Body of pancreas (tissue), 4 donors: ENCODE data around the gene MOXD1. TPM values are rescaled to one million over a fixed set of nuclear protein-coding genes. Genes with fewer than 3 reads are reported as not detected.
"Not testable (repeated sequence)": the region's sequence is repeated elsewhere in the genome, so short reads cannot be mapped to it uniquely, and the experiment has no call there.

Experiments
- ATAC-seq: fragments of 150-250 bp; one replicate; pipeline ENCODE4 v1.9.1; 2016
- DNase-seq, 4 donors: peaks; one replicate each; pipeline ENCODE4 v3.0.0-alpha.2; 2019
- H3K27ac ChIP-seq, 4 donors: fragments of 200-600 bp; sonication (generic); 1 replicate in 3 of 4; 2 replicates in 1 of 4; pipeline versions ENCODE4 v1.5.1 to v1.6.1; 2016 to 2019; ENCODE audit warnings: mild to moderate bottlenecking in 1 of 4, mixed read lengths in 1 of 4, moderate library complexity in 1 of 4
- H3K27me3 ChIP-seq, 2 donors: fragments of 200-600 bp; sonication (generic); one replicate each; pipeline ENCODE4 v1.6.0; 2016; ENCODE audit warnings: mild to moderate bottlenecking in 1 of 2
- H3K36me3 ChIP-seq, 2 donors: fragments of 200-600 bp; sonication (generic); replicated peaks in 1 of 2; 2 replicates each; pipeline ENCODE4 v1.5.1; 2016; ENCODE audit warnings: low read depth in 2 of 2; ENCODE audit not compliant: insufficient read depth in 1 of 2
- H3K4me1 ChIP-seq: fragments of 200-600 bp; sonication (generic); one replicate; pipeline ENCODE4 v1.6.0; 2016
- H3K4me3 ChIP-seq, 2 donors: fragments of 200-600 bp; sonication (generic); 1 replicate in 1 of 2; 2 replicates in 1 of 2; pipeline ENCODE4 v1.5.1; 2016 to 2019
- H3K9me3 ChIP-seq, 3 donors: fragments of 200-600 bp; sonication (generic); 1 replicate in 2 of 3; 2 replicates in 1 of 3; pipeline ENCODE4 v1.5.1; 2016
- CTCF ChIP-seq, 7 experiments: fragments of 450-650 bp in 4 of 7; fragments of 200-600 bp in 3 of 7; sonication (generic) in 3 of 7; IDR thresholded peaks; one replicate each; pipeline ENCODE4 v1.5.1; 2016 to 2019; ENCODE audit warnings: antibody characterized with exemption in 7 of 7
- POLR2A ChIP-seq, 3 donors: fragments of 450-650 bp; IDR thresholded peaks; one replicate each; pipeline ENCODE4 v1.6.1; 2016; ENCODE audit warnings: antibody characterized with exemption in 3 of 3, mild to moderate bottlenecking in 2 of 3
- WGBS, 2 donors: methylation state at CpG; one replicate each; pipeline ENCODE4 v1.1.5; 2017; 5-methylcytosine and 5-hydroxymethylcytosine counted together
- intact Hi-C: fragments of 100-400 bp; cut with DNase I; formaldehyde crosslinking; loops from one replicate; pipeline ENCODE4 v1.15.1; 2023
- total RNA-seq, 2 donors: library from RNA; depleted of rRNA; stranded (reverse); fragments of >200 nt; gene quantifications; one replicate each; pipeline ENCODE4 v1.1.0, GENCODE V29; 2016

Gene MOXD1
- total RNA-seq, 2 donors from 2014 or later: 0.66 to 3.9 TPM

DNA sequence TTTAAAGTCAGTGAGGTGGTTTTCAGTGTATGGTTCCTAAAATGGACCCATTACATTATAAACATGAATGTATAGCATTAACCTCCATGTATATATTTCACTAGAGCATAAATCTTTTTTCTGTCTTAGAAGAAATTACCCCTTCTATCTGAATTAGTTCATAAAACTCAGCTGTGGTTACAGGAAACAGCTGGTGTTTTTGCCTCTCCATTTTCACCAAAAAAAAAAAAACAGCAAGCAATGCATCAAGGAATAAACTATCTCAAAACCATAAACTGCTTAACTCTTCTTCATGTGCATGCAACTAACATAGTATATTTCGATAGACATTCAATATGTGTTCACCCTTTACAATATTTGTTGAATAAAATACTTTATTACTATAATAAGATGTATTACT is 40.2 kb downstream of the MOXD1 start:
- Histone ChIP-seq H3K27ac (no peak overlapping the region), H3K9me3 (no peaks in the 10 kb centered on the region), H3K27me3 (no peaks in the 10 kb centered on the region), H3K4me1 (no peaks in the 10 kb centered on the region), H3K36me3 (no peaks in the 10 kb centered on the region), H3K4me3 (no peak overlapping the region)
- intact Hi-C loops: no loop called here
- ATAC-seq (no peak), DNase-seq (no peak)
- 48 to 56% methylated on average over 1 of the region's 1 CpG for WGBS, 2 donors
- TF ChIP-seq CTCF (IDR thresholded peaks at IDR 0.05) (no peak), POLR2A (IDR thresholded peaks at IDR 0.05) (no peak)

DNA sequence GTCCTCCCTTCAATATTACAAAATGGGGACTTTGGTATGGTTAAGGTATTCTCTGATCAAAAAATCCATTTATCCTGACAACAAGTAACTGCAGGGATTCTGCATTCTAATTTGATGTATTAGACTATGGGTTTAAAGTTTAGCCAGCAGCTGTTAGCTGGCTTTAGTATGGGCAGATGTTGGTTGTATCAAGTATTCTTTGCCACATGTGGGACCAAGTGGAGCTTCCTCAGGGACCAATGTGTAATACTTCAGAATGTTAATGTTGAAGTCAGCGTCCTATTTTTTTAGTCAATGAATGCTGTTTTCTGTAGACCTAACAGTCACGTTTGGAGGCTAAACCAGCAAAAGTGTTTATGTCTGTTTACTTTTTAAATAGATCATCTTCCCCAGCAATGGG is 41.4 kb downstream of the MOXD1 start:
- ATAC-seq: no peak

DNA sequence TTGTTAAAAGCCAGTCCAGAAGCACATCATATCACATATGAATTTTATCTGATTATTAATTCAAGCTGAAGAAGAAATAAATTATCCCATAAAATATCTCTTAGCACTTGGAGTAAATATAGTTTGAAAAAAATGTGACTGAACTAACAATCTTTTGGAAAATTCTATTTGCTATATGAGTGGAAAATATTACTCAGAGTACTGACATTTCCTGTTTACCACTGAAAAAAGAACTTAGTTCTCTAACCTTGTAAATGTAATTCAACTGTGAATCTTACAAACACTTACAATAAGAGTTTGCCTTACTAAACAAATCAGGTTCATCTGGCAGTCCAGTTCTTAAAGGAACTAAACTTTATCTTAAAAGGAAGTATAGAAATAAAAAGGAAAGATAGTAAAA is 44.2 kb downstream of the MOXD1 start:
- DNase-seq: no peak
- no peaks in the 10 kb centered on the region for H3K36me3 ChIP-seq
- intact Hi-C loops: no loop called here

More for the DNA sequence above, 41.4 kb downstream of the MOXD1 start:
- no peak for TF ChIP-seq CTCF (IDR thresholded peaks at IDR 0.05)
- TF ChIP-seq POLR2A (IDR thresholded peaks at IDR 0.05): no peak
- Histone ChIP-seq H3K36me3 (no peaks in the 10 kb centered on the region), H3K4me1 (no peaks in the 10 kb centered on the region), H3K27ac (no peak overlapping the region), H3K4me3 (no peak overlapping the region), H3K9me3 (no peaks in the 10 kb centered on the region), H3K27me3 (no peaks in the 10 kb centered on the region)
- intact Hi-C loops: no loop called here
- no peak for DNase-seq
- WGBS, 2 donors: 52 to 61% methylated on average over 2 of the region's 2 CpGs

DNA sequence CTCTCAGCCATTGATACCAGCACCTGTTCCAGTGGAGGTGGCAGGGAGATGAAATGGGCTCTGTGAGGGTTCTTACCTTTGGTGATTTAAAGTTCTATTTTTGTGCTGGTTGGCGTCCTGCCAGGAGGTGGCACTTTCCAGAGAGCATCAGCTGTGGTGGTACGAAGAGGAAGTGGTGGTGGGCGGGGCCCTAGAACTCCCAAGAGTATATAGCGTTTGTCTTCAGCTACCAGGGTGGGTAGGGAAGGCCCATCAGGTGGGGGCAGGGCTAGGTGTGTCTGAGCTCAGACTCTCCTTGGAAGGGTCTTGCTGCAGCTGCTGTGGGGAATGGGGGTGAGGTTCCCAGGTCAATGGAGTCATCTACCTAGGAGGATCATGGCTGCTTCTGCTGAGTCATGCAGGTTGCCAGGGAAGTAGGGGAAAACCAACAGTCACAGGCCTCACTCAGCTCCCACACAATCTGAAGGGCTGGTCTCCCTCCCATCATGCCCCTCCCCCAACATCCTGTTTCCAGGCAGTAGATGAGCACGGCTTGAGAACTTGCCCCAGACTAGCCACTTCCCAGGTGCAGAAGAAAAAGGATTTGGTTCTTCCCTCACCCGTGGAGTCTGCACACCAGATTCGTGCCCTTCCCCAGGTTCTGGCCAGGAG is 46.6 kb downstream of the MOXD1 start:
- Histone ChIP-seq H3K9me3 (no peaks in the 10 kb centered on the region), H3K36me3 (no peaks in the 10 kb centered on the region), H3K4me3 (no peak overlapping the region), H3K27ac (no peak overlapping the region), H3K27me3 (no peaks in the 10 kb centered on the region), H3K4me1 (no peaks in the 10 kb centered on the region)
- TF ChIP-seq CTCF (IDR thresholded peaks at IDR 0.05): no peak
- no peak for TF ChIP-seq POLR2A (IDR thresholded peaks at IDR 0.05)
- intact Hi-C loops: no loop called here
- DNase-seq (no peak), ATAC-seq (no peak)
- 71 to 82% methylated on average over 6 to 7 of the region's 7 CpGs for WGBS, 2 donors

More for the DNA sequence above, 44.2 kb downstream of the MOXD1 start:
- Histone ChIP-seq H3K4me1 (no peaks in the 10 kb centered on the region), H3K4me3 (no peak overlapping the region), H3K27me3 (no peaks in the 10 kb centered on the region), H3K27ac (no peak overlapping the region), H3K9me3 (no peaks in the 10 kb centered on the region)
- no peak for TF ChIP-seq CTCF (IDR thresholded peaks at IDR 0.05)
- TF ChIP-seq POLR2A (IDR thresholded peaks at IDR 0.05): no peak
- ATAC-seq: no peak

- H3K4me3 ChIP-seq, H3K27me3 ChIP-seq, DNase-seq, H3K36me3 ChIP-seq, H3K27ac ChIP-seq, intact Hi-C loops, H3K9me3 ChIP-seq, H3K4me1 ChIP-seq, ATAC-seq: not testable (repeated sequence)
- 68 to 69% methylated on average over 3 of the region's 3 CpGs for WGBS, 2 donors
Measured at GRCh38 chr6:132351986-132352385, 49.3 kb downstream of the MOXD1 start.
